Measurements from ENCODE around the gene HTR1E. TPM values are rescaled to one million over a fixed set of nuclear protein-coding genes. Genes with fewer than 3 reads are reported as not detected.
"Not testable (repeated sequence)": the region's sequence is repeated elsewhere in the genome, so short reads cannot be mapped to it uniquely, and the experiment has no call there.

Gene HTR1E
- total RNA-seq, 2 donors from 2014 or later: not detected

- Mint-ChIP-seq H3K9me3 (no peaks in the 10 kb centered on the region), H3K27ac (no peak overlapping the region), H3K36me3 (no peaks in the 10 kb centered on the region)
- ATAC-seq: no peak
- no peak for DNase-seq (ENCODE audit: low spot score in 2 of 2)
Observed at GRCh38 chr6:86961455-86962200, 24.3 kb downstream of the HTR1E start.

GRCh38 chr6:86963352-86963751 lies 26.0 kb downstream of the HTR1E start:
- H3K27ac Mint-ChIP-seq: no peak overlapping the region
- DNase-seq (ENCODE audit: low spot score in 2 of 2): no peak
- no peaks in the 10 kb centered on the region for H3K36me3 Mint-ChIP-seq
- ATAC-seq: no peak
- H3K9me3 Mint-ChIP-seq: no peaks in the 10 kb centered on the region

DNA sequence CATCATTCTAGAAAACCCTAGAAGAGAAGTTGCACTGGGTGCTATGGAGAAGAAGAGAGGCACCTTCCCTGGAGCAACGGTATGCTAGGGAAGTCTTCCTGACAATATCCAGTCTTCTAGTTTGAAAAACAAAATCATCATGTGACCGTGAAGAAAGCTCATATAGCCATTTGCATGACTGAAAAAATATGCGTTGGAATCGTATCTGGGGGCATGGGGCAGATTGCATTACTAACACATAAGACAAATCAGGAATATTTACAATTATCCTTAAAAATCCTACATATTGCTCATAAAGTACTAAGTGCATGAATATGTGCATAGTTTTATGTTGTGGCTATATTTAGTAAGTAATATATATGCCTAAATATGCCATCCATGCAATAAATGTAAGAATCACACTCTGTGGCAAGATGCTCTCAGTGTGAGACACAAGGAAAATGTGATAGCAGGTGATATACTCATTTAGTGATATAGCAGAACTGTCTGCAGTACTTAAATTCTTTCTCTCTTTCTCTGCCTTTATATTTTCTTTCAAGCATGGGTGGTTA lies 26.8 kb downstream of the HTR1E start:
- no peak overlapping the region for H3K27ac Mint-ChIP-seq
- no peak for ATAC-seq
- no peak for DNase-seq (ENCODE audit: low spot score in 2 of 2)
- H3K36me3 Mint-ChIP-seq: no peaks in the 10 kb centered on the region
- no peaks in the 10 kb centered on the region for H3K9me3 Mint-ChIP-seq

DNA sequence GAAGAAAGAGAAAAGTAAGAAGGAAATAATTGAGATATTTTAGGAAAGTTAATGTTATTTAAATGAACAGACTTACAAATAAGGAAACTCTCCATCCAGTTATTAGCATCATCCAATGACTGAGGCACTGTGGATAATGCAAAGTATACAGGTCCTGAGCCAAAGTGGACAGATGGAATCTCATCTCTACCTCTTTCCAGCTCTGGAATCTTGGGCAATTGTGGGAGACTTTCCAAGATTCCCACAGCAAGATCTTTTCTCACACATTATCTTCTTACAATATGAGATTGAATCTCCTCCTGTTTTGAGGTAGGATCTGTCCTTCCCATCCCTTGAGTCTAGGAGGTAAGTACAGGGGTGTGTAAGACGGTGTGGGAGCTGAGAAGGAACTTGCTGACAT lies 28.9 kb downstream of the HTR1E start:
- H3K9me3 Mint-ChIP-seq: no peaks in the 10 kb centered on the region
- DNase-seq (ENCODE audit: low spot score in 2 of 2) (no peak), ATAC-seq (no peak)
- no peaks in the 10 kb centered on the region for H3K36me3 Mint-ChIP-seq
- H3K27ac Mint-ChIP-seq: no peak overlapping the region

GRCh38 chr6:86969573-86969972 lies 32.2 kb downstream of the HTR1E start:
- Mint-ChIP-seq H3K36me3 (no peaks in the 10 kb centered on the region), H3K27ac (no peak overlapping the region), H3K9me3 (no peaks in the 10 kb centered on the region)
- DNase-seq (ENCODE audit: low spot score in 2 of 2) (no peak), ATAC-seq (no peak)

GRCh38 chr6:86973088-86973487 lies 35.8 kb downstream of the HTR1E start:
- ATAC-seq (no peak), DNase-seq (ENCODE audit: low spot score in 2 of 2) (no peak)
- H3K36me3 Mint-ChIP-seq: no peaks in the 10 kb centered on the region
- H3K9me3 Mint-ChIP-seq: peaks cover 0 to 5% of the 10 kb centered on the region in 2 donors
- H3K27ac Mint-ChIP-seq: no peak overlapping the region

DNA sequence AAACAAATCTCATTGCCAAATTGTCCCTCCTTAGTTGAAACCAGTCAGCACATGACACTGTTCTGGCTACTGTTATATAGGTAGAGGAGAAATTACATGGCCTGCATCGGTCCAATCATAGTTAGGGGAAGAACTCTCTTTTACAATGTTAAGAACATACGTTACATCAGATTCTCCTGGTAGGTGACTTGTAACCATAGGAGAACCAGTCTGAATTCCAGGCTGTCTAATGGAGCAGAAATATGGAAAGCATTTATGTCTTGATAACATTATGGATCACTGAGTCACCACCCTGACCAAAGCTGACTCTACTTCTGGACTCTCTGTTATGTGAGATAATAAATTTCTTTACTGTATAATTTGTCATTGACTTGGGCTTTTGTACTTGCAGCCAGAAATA lies 40.9 kb downstream of the HTR1E start:
- Mint-ChIP-seq H3K9me3 (peaks cover 0 to 5% of the 10 kb centered on the region in 2 donors), H3K27ac (no peak overlapping the region), H3K36me3 (no peaks in the 10 kb centered on the region)
- ATAC-seq: no peak
- no peak for DNase-seq (ENCODE audit: low spot score in 2 of 2)

DNA sequence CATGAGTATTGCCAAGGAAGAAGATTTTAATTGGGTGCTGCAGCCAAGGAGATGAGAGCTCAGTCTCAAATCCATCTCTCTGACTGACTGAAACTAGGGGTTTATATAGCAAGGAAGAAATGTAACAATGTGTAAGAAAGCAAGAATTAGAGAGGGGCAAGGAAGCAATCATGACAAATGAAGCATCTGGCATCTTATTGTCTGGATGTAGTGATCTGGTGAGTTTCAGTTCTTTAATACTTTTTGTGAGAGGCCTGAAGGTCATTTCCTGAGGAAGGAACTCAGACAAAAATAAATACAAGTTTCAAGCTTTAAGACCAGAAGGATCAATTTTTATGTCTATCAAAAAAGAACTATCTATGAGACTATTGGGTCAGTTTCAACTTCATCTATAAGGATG lies 64.2 kb downstream of the HTR1E start:
- peaks cover 4 to 6% of the 10 kb centered on the region in 2 donors for H3K9me3 Mint-ChIP-seq
- DNase-seq (ENCODE audit: low spot score in 2 of 2) (no peak), ATAC-seq (no peak)
- H3K36me3 Mint-ChIP-seq: peaks cover 0 to 4% of the 10 kb centered on the region in 2 donors
- no peak overlapping the region for H3K27ac Mint-ChIP-seq

DNA sequence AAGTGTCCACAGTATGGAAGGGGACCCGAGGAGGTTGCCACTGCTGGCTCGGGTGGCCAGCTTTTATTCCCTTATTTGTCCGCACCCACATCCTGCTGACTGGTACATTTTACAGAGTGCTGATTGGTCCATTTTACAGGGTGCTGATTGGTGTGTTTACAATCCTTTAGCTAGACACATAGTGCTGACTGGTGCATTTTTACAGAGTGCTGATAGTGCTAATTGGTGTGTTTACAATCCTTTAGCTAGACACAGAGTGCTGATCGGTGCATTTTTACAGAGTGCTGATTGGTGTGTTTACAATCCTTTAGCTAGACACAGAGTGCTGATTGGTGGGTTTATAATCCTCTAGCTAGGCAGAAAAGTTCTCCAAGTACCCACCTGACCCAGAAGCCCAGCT lies 65.1 kb downstream of the HTR1E start:
- not testable (repeated sequence) for H3K36me3 Mint-ChIP-seq; H3K9me3 Mint-ChIP-seq; ATAC-seq; H3K27ac Mint-ChIP-seq; DNase-seq (ENCODE audit: low spot score in 2 of 2)

DNA sequence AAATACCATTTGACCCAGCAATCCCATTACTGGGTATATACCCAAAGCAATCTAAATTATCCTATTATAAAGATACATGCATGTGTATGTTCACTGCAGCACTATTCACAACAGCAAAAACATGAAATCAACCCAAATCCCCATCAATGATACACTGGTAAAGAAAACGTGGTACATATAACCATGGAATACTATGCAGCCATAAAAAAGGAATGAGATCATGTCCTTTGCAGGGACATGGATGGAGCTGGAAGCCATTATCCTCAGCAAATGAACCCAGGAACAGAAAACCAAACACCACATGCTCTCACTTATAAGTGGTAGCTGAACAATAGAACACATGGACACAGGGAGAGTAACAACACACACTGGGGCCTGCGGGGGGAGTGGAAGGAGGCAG lies 69.2 kb downstream of the HTR1E start:
- not testable (repeated sequence) for H3K27ac Mint-ChIP-seq; H3K9me3 Mint-ChIP-seq; ATAC-seq; DNase-seq (ENCODE audit: low spot score in 2 of 2); H3K36me3 Mint-ChIP-seq

DNA sequence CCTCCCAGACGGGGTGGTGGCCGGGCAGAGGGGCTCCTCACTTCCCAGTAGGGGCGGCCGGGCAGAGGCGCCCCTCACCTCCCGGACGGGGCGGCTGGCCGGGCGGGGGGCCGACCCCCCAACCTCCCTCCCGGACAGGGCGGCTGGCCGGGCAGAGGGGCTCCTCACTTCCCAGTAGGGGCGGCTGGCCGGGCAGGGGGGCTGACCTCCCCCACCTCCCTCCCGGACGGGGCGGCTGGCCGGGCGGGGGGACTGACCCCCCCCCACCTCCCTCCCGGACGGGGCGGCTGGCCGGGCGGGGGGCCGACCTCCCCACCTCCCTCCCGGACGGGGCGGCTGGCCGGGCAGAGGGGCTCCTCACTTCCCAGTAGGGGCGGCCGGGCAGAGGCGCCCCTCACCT lies 72.3 kb downstream of the HTR1E start:
- not testable (repeated sequence) for ATAC-seq; DNase-seq (ENCODE audit: low spot score in 2 of 2); H3K9me3 Mint-ChIP-seq; H3K36me3 Mint-ChIP-seq; H3K27ac Mint-ChIP-seq

DNA sequence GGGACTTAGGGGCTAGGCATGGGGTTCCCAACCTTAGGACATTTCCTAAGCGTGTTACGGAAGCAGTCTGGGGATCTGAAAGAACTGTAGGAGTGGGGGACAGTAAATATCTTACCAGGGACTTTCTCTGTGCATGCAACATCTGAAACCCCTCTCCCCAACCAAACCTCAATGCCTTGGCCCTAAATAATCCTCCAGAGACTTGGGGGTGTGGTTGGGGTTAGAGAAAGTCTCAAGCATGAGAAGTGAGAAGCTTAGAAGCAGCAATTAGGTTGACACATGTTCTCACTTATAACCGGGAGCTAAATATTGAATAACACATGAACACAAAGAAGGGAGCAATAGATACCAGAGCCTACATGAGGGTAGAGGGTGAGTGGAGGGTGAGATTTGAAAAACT lies 74.7 kb downstream of the HTR1E start:
- peaks cover 0 to 3% of the 10 kb centered on the region in 2 donors for H3K9me3 Mint-ChIP-seq
- ATAC-seq (no peak), DNase-seq (ENCODE audit: low spot score in 2 of 2) (no peak)
- H3K27ac Mint-ChIP-seq: peak overlapping the region in 1 of 2 donors; percentile 24
- no peaks in the 10 kb centered on the region for H3K36me3 Mint-ChIP-seq

DNA sequence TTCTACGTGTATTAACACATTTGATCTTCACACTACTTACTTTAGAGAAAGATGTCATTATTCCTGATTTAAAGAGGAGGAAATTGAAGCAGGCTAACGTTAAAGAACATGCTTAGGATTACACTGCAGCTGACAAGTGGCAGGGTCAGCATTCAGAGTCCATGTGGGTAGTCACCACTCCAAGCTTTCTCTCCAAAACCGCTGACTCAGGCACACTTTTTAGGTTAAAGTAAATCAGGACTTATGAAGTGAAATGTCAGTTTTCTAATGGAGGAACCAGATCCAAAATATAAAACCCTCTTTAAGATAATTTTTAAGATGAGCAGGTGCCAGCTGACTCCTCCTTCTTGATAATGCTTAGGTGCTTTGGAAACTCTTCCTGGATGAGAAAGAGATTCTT lies 75.4 kb downstream of the HTR1E start:
- Mint-ChIP-seq H3K27ac (no peak overlapping the region), H3K36me3 (no peaks in the 10 kb centered on the region), H3K9me3 (peaks cover 0 to 3% of the 10 kb centered on the region in 2 donors)
- no peak for DNase-seq (ENCODE audit: low spot score in 2 of 2)
- no peak for ATAC-seq

GRCh38 chr6:87016772-87017171 lies 79.4 kb downstream of the HTR1E start:
- Mint-ChIP-seq H3K9me3 (no peaks in the 10 kb centered on the region), H3K27ac (no peak overlapping the region), H3K36me3 (no peaks in the 10 kb centered on the region)
- no peak for DNase-seq (ENCODE audit: low spot score in 2 of 2)
- no peak for ATAC-seq

GRCh38 chr6:87027021-87027420 lies 89.7 kb downstream of the HTR1E start:
- Mint-ChIP-seq H3K9me3 (no peaks in the 10 kb centered on the region), H3K36me3 (no peaks in the 10 kb centered on the region), H3K27ac (no peak overlapping the region)
- ATAC-seq (no peak), DNase-seq (ENCODE audit: low spot score in 2 of 2) (no peak)

DNA sequence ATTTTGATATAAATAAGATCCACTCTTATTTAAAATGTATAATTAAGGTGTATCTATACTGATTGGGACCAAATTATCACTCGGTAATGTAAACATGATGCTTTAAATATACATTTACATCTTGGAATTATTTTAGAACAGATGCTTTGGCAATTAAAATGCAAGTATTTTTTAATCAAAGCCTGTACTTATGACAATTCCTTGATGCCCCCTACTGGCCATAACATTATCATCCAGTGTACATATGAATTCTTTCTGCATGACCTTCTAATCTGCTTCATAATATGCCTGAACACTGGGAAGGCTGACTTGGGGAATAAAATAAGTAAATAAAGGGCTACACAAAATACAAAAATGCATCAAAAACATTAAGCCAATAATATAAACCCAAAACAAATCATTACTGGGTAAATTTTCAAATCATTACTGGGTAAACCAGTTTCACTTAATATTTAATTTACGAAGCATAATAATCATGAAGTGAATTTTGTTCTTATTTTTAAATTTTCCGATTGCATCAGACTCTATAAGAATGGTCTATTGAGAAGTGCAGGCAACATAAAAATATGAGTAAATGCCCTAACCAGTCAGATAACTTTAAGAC lies 92.5 kb downstream of the HTR1E start:
- H3K9me3 Mint-ChIP-seq: no peaks in the 10 kb centered on the region
- no peaks in the 10 kb centered on the region for H3K36me3 Mint-ChIP-seq
- DNase-seq (ENCODE audit: low spot score in 2 of 2) (no peak), ATAC-seq (no peak)
- no peak overlapping the region for H3K27ac Mint-ChIP-seq

DNA sequence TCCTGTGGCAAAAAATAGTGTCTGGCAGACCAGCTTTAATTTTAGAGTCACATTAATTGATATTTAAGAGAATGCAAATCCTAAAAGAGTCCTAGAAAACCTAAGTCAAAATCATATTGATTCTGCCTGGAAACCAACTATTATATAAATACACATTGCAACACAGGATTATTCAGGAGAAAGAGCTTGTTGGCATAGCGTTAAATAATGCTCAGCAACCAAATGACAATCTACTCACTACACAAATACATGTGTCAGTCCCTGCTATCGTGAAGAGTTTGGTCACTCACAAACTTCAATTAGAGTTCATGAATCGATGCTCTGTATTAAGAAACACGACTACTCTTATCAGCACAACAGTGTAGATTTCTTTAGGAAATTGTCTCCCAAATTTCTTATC lies 103.4 kb downstream of the HTR1E start:
- no peak overlapping the region for H3K27ac Mint-ChIP-seq
- ATAC-seq: no peak
- no peaks in the 10 kb centered on the region for H3K9me3 Mint-ChIP-seq

GRCh38 chr6:87045521-87046075 lies 108.3 kb downstream of the HTR1E start:
- no peak for DNase-seq (ENCODE audit: low spot score in 2 of 2)

More for the DNA sequence above, 103.4 kb downstream of the HTR1E start:
- DNase-seq (ENCODE audit: low spot score in 2 of 2): no peak
- peaks cover 0 to 4% of the 10 kb centered on the region in 2 donors for H3K36me3 Mint-ChIP-seq

More at GRCh38 chr6:87045521-87046075, 108.3 kb downstream of the HTR1E start:
- Mint-ChIP-seq H3K36me3 (no peaks in the 10 kb centered on the region), H3K27ac (no peak overlapping the region), H3K9me3 (no peaks in the 10 kb centered on the region)
- no peak for ATAC-seq
